Measurements from ENCODE around the gene METTL18.

METTL18 gene

GRCh38 chr1:169759038-169759437 is 35.7 kb downstream of the METTL18 start:
- Histone ChIP-seq H2AFZ (ENCODE audit: low read depth, low read length, severe bottlenecking) (no peak overlapping the region), H3F3A (ENCODE audit: insufficient read depth) (no peaks in the 10 kb centered on the region), H3K9me3 (ENCODE audit: insufficient read depth, low read length) (no peaks in the 10 kb centered on the region), H3K27me3 (ENCODE audit: low read length) (no peaks in the 10 kb centered on the region), H3K4me3 (ENCODE audit: insufficient read depth, low read length, poor library complexity, severe bottlenecking) (no peak overlapping the region), H4K20me1 (ENCODE audit: low read depth, low read length) (no peaks in the 10 kb centered on the region), H3K9ac (ENCODE audit: low read length) (no peak overlapping the region), H3K4me2 (ENCODE audit: low read depth, low read length, poor library complexity, severe bottlenecking) (no peak overlapping the region), H3K27ac (ENCODE audit: low read depth, low read length) (no peak overlapping the region), H3K36me3 (ENCODE audit: low read length) (no peaks in the 10 kb centered on the region), H3K79me2 (ENCODE audit: insufficient read depth, low read length) (no peaks in the 10 kb centered on the region), H3K9me2 (replicated peaks; ENCODE audit: insufficient read depth, low read length) (no peaks in the 10 kb centered on the region)
- TF ChIP-seq EZH2phosphoT487 (conservative IDR thresholded peaks at IDR 0.05; ENCODE audit: low read length), result no peak
- TF ChIP-seq, protein P1, sequence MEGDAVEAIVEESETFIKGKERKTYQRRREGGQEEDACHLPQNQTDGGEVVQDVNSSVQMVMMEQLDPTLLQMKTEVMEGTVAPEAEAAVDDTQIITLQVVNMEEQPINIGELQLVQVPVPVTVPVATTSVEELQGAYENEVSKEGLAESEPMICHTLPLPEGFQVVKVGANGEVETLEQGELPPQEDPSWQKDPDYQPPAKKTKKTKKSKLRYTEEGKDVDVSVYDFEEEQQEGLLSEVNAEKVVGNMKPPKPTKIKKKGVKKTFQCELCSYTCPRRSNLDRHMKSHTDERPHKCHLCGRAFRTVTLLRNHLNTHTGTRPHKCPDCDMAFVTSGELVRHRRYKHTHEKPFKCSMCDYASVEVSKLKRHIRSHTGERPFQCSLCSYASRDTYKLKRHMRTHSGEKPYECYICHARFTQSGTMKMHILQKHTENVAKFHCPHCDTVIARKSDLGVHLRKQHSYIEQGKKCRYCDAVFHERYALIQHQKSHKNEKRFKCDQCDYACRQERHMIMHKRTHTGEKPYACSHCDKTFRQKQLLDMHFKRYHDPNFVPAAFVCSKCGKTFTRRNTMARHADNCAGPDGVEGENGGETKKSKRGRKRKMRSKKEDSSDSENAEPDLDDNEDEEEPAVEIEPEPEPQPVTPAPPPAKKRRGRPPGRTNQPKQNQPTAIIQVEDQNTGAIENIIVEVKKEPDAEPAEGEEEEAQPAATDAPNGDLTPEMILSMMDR (IDR thresholded peaks at IDR 0.05; ENCODE audit: insufficient read depth, low read length, poor library complexity, severe bottlenecking), result no peak

DNA sequence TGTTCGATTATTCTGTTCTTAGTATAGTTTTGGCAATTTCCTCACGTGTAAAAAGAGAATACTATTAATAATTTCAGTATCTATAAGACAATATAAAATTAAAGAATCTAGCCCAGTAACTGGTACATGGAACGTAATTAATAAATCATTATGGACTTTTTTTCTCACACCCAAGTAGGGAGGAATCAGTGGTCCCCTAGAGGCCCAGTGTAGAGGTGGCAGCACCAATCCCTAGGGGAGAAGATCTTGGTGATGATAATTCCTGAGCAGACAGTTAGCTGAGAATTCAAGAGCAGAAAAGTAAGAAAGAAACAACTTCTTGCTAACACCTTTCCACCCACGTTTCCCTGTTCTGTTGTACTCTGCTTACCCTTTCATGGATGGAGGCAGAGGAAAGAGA is 41.2 kb downstream of the METTL18 start:
- no peaks in the 10 kb centered on the region for H3K36me3 ChIP-seq (ENCODE audit: low read length)
- H3K9ac ChIP-seq (ENCODE audit: low read length), result no peak overlapping the region
- no peak overlapping the region for H3K4me3 ChIP-seq (ENCODE audit: insufficient read depth, low read length, poor library complexity, severe bottlenecking)
- no peaks in the 10 kb centered on the region for H3K27me3 ChIP-seq (ENCODE audit: low read length)
- no peak overlapping the region for H2AFZ ChIP-seq (ENCODE audit: low read depth, low read length, severe bottlenecking)
- no peaks in the 10 kb centered on the region for H3K9me2 ChIP-seq (replicated peaks; ENCODE audit: insufficient read depth, low read length)
- TF ChIP-seq, protein P1 (IDR thresholded peaks at IDR 0.05; ENCODE audit: insufficient read depth, low read length, poor library complexity, severe bottlenecking), result no peak
- TF ChIP-seq EZH2phosphoT487 (conservative IDR thresholded peaks at IDR 0.05; ENCODE audit: low read length), result no peak
- no peak overlapping the region for H3K4me2 ChIP-seq (ENCODE audit: low read depth, low read length, poor library complexity, severe bottlenecking)
- no peaks in the 10 kb centered on the region for H4K20me1 ChIP-seq (ENCODE audit: low read depth, low read length)
- H3K79me2 ChIP-seq (ENCODE audit: insufficient read depth, low read length), result no peaks in the 10 kb centered on the region
- H3K9me3 ChIP-seq (ENCODE audit: insufficient read depth, low read length), result no peaks in the 10 kb centered on the region
- H3F3A ChIP-seq (ENCODE audit: insufficient read depth), result no peaks in the 10 kb centered on the region
- H3K27ac ChIP-seq (ENCODE audit: low read depth, low read length), result no peak overlapping the region

GRCh38 chr1:169750041-169750440 is 44.7 kb downstream of the METTL18 start:
- H3K9ac ChIP-seq (ENCODE audit: low read length), result no peak overlapping the region
- no peak overlapping the region for H2AFZ ChIP-seq (ENCODE audit: low read depth, low read length, severe bottlenecking)
- no peaks in the 10 kb centered on the region for H3K9me2 ChIP-seq (replicated peaks; ENCODE audit: insufficient read depth, low read length)
- no peaks in the 10 kb centered on the region for H3K27me3 ChIP-seq (ENCODE audit: low read length)
- H3K4me3 ChIP-seq (ENCODE audit: insufficient read depth, low read length, poor library complexity, severe bottlenecking), result no peak overlapping the region
- TF ChIP-seq, protein P1 (IDR thresholded peaks at IDR 0.05; ENCODE audit: insufficient read depth, low read length, poor library complexity, severe bottlenecking), result no peak
- TF ChIP-seq EZH2phosphoT487 (conservative IDR thresholded peaks at IDR 0.05; ENCODE audit: low read length), result no peak
- H3K4me2 ChIP-seq (ENCODE audit: low read depth, low read length, poor library complexity, severe bottlenecking), result no peak overlapping the region
- no peaks in the 10 kb centered on the region for H3K9me3 ChIP-seq (ENCODE audit: insufficient read depth, low read length)
- no peaks in the 10 kb centered on the region for H4K20me1 ChIP-seq (ENCODE audit: low read depth, low read length)
- no peaks in the 10 kb centered on the region for H3K79me2 ChIP-seq (ENCODE audit: insufficient read depth, low read length)
- H3K36me3 ChIP-seq (ENCODE audit: low read length), result no peaks in the 10 kb centered on the region
- H3K27ac ChIP-seq (ENCODE audit: low read depth, low read length), result no peak overlapping the region
- H3F3A ChIP-seq (ENCODE audit: insufficient read depth), result no peaks in the 10 kb centered on the region
